Activated T-cell treated with anti-CD3 and anti-CD28 coated beads for 4 hours (primary cell): ENCODE results near the gene ABCC5.
"Not testable (repeated sequence)": the region's sequence is repeated elsewhere in the genome, so short reads cannot be mapped to it uniquely, and the experiment has no call there.

ENCODE experiments used
- DNase-seq: peaks from one replicate; pipeline ENCODE4 v3.0.0-alpha.2; 2020

Gene ABCC5

DNA sequence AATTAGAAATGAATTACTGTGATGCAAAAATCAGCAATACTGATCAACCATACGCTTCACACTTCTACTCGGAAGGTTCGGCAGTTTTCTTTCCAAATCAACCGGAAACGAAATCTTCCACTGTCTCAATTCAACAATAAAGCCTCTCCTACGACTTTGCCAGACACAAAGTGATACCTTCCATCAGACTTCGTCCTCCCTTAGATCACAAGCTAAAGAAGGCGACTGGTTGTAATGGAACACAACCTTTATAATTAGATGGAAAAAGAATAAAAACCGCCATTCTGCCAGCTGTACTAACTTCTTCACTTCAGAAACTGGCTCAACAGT, 133.6 kb downstream of the ABCC5 start:
- DNase-seq = no peak

DNA sequence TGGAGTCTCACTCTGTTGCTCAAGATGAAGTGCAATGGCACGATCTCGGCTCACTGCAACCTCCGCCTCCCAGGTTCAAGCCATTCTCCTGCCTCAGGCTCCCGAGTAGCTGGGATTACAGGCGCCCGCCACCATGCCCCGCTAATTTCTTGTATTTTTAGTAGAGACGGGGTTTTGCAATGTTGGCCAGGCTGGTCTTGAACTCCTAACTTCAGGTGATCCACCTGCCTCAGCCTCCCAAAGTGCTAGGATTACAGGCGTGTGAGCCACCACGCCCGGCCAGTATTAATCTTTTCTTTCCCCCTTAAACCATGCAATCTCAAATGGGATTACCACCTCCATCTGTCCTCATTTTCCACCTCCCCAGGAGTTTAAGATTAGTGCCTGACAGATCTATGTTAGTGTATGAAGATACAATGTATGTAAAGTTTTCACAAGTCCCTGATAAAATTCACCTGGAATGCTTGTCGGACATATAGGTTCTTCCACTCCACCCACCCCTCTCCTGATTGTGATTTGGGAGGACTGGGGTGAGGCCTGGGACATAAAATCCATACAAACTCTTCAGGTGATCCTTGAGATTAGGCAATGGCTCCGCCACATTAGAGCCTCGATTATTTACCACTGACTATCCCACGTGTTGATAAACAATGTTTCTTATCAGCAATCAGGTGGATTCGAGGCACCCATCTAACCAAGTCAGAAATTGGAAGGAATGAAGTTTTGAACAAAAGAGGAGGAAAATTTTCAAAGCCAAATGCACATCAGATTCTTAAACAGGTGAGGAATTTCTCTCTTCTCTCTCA, 134.2 kb downstream of the ABCC5 start:
- no peak for DNase-seq

DNA sequence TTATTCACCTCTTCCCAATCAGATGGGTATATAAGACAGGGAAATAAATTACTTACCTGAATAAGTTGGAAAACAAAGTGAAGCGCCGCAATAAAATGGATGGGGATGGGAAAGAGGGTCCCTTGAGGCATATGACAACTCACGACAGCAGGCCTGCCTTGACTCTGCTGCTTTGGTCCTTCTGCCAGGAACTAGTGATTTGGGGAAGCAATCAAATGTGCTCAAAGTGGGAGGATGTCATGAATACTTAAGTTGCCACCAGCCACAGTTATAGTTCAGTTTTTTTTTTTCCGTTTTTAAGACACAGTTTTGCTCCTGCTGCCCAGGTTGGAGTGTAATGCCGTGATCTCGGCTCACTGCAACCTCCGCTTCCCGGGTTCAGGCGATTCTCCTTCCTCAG, 137.6 kb downstream of the ABCC5 start:
- DNase-seq = no peak

DNA sequence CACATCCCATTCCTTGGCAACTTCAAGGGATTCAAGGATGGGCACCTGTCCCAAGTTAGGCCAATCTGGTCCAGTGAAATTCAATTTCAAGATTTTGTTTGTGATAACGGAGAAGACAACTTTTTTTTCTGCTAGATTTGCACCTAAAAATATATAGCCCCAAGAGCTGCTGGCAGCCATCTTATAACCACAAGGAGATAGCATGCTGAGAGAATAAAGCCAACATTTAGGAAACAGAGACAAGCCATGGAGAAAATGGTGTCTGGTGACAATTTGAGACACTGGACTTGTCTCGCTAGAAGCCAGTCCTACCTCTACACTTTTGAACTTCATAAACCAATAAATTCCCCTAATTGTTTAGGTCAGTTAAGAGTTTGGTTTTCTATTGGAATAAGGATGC, 138.4 kb downstream of the ABCC5 start:
- DNase-seq = no peak

DNA sequence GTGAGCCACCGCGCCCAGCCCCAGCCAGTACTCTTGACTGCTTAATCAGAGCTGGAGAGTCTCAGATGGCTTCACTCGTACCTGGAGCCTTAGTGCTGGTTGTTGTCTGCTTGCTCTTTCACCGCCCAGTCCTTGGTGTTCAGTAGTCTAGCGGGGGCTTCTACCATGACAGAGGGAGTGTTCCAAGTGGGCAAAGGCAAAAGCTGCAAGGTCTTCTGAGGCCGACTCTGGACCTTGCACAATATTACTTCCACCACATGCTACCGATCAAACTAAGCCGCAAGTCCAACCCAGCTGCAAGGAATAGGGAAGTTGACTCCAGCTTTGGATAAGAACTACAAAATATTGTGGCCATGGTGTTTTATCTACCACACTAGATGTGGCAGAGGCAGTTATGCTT, 139.6 kb downstream of the ABCC5 start:
- no peak for DNase-seq

DNA sequence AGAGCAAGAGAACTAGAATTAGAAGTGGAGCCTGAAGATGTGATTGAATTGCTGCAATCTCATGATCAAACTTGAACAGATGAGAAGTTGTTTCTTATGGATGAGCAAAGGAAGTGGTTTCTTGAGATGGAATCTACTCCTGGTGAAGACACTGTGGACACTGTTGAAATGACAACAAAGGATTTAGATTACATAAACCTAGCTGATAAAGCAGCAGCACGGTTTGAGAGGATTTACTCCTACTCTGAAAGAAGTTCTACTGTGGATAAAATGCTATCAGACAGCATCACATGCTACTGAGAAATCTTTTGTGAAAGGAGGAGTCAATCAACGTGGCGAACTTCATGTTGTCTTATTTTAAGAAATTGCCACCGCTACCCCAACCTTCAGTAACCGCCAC, 140.5 kb downstream of the ABCC5 start:
- not testable (repeated sequence) for DNase-seq

DNA sequence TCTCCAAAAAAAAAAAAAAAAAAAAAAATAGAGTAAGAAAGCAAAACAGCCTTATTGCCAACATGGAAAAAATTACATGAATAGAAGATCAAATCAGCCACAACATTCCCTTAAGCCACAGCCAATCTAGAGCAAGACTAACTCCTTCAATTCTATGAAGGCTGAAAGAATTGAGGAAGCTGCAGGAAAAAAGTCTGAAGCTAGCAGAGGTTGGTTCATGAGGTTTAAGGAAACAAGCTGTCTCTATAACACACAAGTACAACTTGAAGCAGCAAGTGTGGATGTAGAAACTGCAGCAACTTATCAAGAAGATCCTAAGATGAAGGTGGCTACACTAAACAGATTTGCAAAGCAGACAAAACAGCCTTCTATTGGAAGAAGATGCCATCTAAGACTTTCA, 142.3 kb downstream of the ABCC5 start:
- DNase-seq = no peak

DNA sequence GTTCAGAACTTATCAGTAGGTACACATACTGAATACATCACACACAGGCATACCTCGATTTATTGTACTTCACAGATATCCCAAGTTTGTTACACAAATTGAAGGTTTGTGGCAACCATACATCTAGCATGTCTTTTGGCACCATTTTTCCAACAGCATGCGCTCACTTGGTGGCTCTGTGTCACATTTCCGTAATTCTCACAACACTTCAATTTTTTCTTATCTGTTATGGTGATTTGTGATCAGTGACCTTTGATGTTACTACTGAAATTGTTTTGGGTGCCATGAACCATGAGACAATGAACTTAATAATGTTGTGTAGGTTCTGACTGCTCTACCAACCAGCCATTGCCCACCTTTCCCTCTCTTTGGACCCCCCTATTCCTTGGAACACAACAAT, 143.8 kb downstream of the ABCC5 start:
- no peak for DNase-seq

DNA sequence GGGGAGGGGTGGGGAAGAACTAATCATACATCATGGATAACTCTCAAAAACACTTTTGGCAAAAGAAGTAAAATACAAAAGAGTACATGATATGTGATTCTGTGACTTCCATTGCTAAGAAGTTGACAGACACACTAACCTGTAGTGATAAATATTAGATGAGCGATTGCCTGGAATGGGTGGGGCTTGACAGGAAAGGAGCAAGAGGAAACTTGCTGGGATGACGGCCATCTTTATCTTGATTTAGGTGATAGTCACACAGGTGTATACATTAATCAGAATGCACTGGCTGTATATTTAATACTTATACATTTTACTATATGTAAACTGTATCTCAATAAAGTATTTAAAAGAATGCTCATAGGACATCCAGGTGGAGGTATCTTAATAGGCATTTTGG, 146.1 kb downstream of the ABCC5 start:
- DNase-seq = no peak

DNA sequence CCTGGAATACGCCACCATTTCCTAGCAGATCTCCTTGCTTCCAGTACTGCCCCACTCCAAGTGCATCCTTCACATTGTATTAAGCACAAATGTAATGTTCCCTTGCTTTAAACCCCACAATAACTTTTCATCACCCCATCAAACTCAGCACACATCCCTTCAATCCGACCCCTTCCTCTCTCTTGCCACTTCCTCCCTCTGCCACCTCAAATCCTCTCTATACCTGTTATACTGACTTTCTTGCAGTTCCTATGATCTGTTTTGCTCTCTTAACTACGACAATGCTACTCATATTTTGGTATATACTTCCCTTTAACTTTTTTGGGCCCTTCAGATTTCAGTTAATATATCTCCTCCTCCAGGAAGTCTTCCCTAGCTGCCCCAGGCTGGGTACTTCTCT, 147.1 kb downstream of the ABCC5 start:
- no peak for DNase-seq
